GM12878 (cell line): ENCODE data around the gene ATP5F1D. TPM values are rescaled to one million over a fixed set of nuclear protein-coding genes. Genes with fewer than 3 reads are reported as not detected.

Source experiments
- ATAC-seq: fragments of 200-7000 bp; cut with Tn5 transposase; 3 replicates; pipeline ENCODE4 v1.9.1; 2020; ENCODE audit warnings: mild to moderate bottlenecking, moderate library complexity
- BruUV-seq: library from RNA; stranded (reverse); fragments of 400-500 nt; replicated peaks from 2 replicates; lab custom pipeline; 2021; lab: Mats Ljungman, UMichigan
- CTCF ChIA-PET: fragments of 300-600 bp; sonication (Branson Sonifier 250); formaldehyde crosslinking; extraction: SDS; loops from one replicate; lab custom pipeline; 2021; ENCODE audit warnings: inconsistent platforms; lab: Yijun Ruan, JAX
- POLR2A ChIA-PET: fragments of 350-600 bp; formaldehyde crosslinking; extraction: SDS; loops from one replicate; lab custom pipeline; 2021; ENCODE audit warnings: inconsistent platforms; lab: Charles Lee
- RAD21 ChIA-PET: fragments of 300-600 bp; sonication (Branson Sonifier 250); formaldehyde crosslinking; loops from one replicate; lab custom pipeline; 2023; ENCODE audit warnings: antibody characterized with exemption; ENCODE audit not compliant: unreplicated experiment; lab: Charles Lee
- SMC1A ChIA-PET: fragments of 300-600 bp; sonication (Branson Sonifier 250); formaldehyde crosslinking; loops from one replicate; lab custom pipeline; 2023; ENCODE audit not compliant: unreplicated experiment, uncharacterized antibody; lab: Charles Lee
- DNase-seq: peaks from one replicate; pipeline ENCODE4 v3.0.0-alpha.2; 2011; ENCODE audit warnings: low read depth, low spot score
- FAIRE-seq: peaks from 3 replicates; lab custom pipeline; 2011; peaks lifted over from hg19 to GRCh38; lab: Jason Lieb, UNC
- H2AFZ ChIP-seq: 2 replicates; pipeline ENCODE4 v1.6.0; 2011; ENCODE audit warnings: low read depth, low read length, control low read depth; ENCODE audit not compliant: control insufficient read depth
- H3K27ac ChIP-seq: 2 replicates; pipeline ENCODE4 v1.5.1; 2011; ENCODE audit warnings: control low read depth; ENCODE audit not compliant: control insufficient read depth, insufficient read depth
- H3K27me3 ChIP-seq, 2 experiments: replicated peaks in 1 of 2; 2 replicates each; pipeline versions ENCODE4 v1.6.0 to v1.6.1; 2011; ENCODE audit warnings: low read length in 1 of 2; ENCODE audit not compliant: control insufficient read depth in 2 of 2, insufficient read depth in 2 of 2
- H3K36me3 ChIP-seq, 2 experiments: 2 replicates each; pipeline ENCODE4 v1.5.1; 2011; ENCODE audit warnings: low read length in 1 of 2; ENCODE audit not compliant: control insufficient read depth in 2 of 2, insufficient read depth in 2 of 2
- H3K4me1 ChIP-seq: 2 replicates; pipeline ENCODE4 v1.6.1; 2011; ENCODE audit warnings: mild to moderate bottlenecking, low read length, moderate library complexity, mixed read lengths; ENCODE audit not compliant: control insufficient read depth, insufficient read depth
- H3K4me2 ChIP-seq: 2 replicates; pipeline ENCODE4 v1.6.0; 2011; ENCODE audit warnings: control low read depth; ENCODE audit not compliant: control insufficient read depth, insufficient read depth
- H3K4me3 ChIP-seq: fragments of 200-600 bp; sonication (generic); 2 replicates; pipeline ENCODE4 v1.5.1; 2016
- H3K79me2 ChIP-seq: 2 replicates; pipeline ENCODE4 v1.6.0; 2011; ENCODE audit warnings: low read length; ENCODE audit not compliant: control insufficient read depth, insufficient read depth
- H3K9ac ChIP-seq: 2 replicates; pipeline ENCODE4 v1.8.0; 2011; ENCODE audit warnings: low read length, control low read depth, mixed read lengths; ENCODE audit not compliant: control insufficient read depth, insufficient read depth
- H3K9me3 ChIP-seq: replicated peaks from 3 replicates; pipeline ENCODE4 v1.5.1; 2011; ENCODE audit warnings: mild to moderate bottlenecking, low read length; ENCODE audit not compliant: control insufficient read depth, insufficient read depth
- H4K20me1 ChIP-seq: 2 replicates; pipeline ENCODE4 v1.6.0; 2011; ENCODE audit not compliant: control insufficient read depth, insufficient read depth
- BHLHE40 ChIP-seq, 2 experiments: fragments of 450-650 bp in 1 of 2; IDR thresholded peaks; 2 replicates each; pipeline ENCODE4 v1.6.1; 2011 to 2017; ENCODE audit warnings: low read depth in 2 of 2, borderline replicate concordance in 1 of 2, improper control_type of control experiment in 1 of 2, low read length in 1 of 2, mild to moderate bottlenecking in 1 of 2
- CHD2 ChIP-seq: IDR thresholded peaks from 2 replicates; pipeline ENCODE4 v1.6.1; 2011; ENCODE audit warnings: low read depth, low read length, improper control_type of control experiment, borderline replicate concordance
- DPF2 ChIP-seq: fragments of 450-650 bp; IDR thresholded peaks from 2 replicates; pipeline ENCODE4 v1.6.1; 2017; ENCODE audit warnings: mild to moderate bottlenecking
- EGR1 ChIP-seq, 2 experiments: IDR thresholded peaks; 1 replicate in 1 of 2; 2 replicates in 1 of 2; pipeline ENCODE4 v1.6.1; 2011 to 2012; ENCODE audit warnings: low read depth in 2 of 2, low read length in 2 of 2, borderline replicate concordance in 1 of 2, mild to moderate bottlenecking in 1 of 2, moderate library complexity in 1 of 2
- GATAD2B ChIP-seq: fragments of 450-650 bp; conservative IDR thresholded peaks from 2 replicates; pipeline ENCODE4 v1.6.1; 2017; ENCODE audit warnings: low read depth, mild to moderate bottlenecking, moderate library complexity
- IKZF1 ChIP-seq: fragments of 450-650 bp; conservative IDR thresholded peaks from 2 replicates; pipeline ENCODE4 v1.6.1; 2017; ENCODE audit warnings: antibody characterized with exemption, mild to moderate bottlenecking
- LARP7 ChIP-seq: fragments of 450-650 bp; IDR thresholded peaks from 2 replicates; pipeline ENCODE4 v1.6.1; 2017; ENCODE audit warnings: mild to moderate bottlenecking
- MEF2B ChIP-seq: fragments of 450-650 bp; IDR thresholded peaks from 2 replicates; pipeline ENCODE4 v1.6.1; 2018; ENCODE audit warnings: mild to moderate bottlenecking, moderate library complexity; ENCODE audit not compliant: partially characterized antibody, poor library complexity, severe bottlenecking
- NBN ChIP-seq: fragments of 450-650 bp; IDR thresholded peaks from 2 replicates; pipeline ENCODE4 v1.6.1; 2016
- NR2C1 ChIP-seq: fragments of 450-650 bp; IDR thresholded peaks from 2 replicates; pipeline ENCODE4 v1.6.1; 2017; ENCODE audit warnings: antibody characterized with exemption, mild to moderate bottlenecking, moderate library complexity
- NR2F1 ChIP-seq: fragments of 450-650 bp; conservative IDR thresholded peaks from 2 replicates; pipeline ENCODE4 v1.6.1; 2017; ENCODE audit warnings: mild to moderate bottlenecking
- POLR2A ChIP-seq: IDR thresholded peaks from 2 replicates; pipeline ENCODE4 v1.6.1; 2011; ENCODE audit warnings: low read depth, mild to moderate bottlenecking, low read length
- RELA ChIP-seq: fragments of 450-650 bp; IDR thresholded peaks from 2 replicates; pipeline ENCODE4 v1.8.0; 2014; ENCODE audit warnings: borderline replicate concordance; ENCODE audit not compliant: partially characterized antibody
- SMAD5 ChIP-seq: IDR thresholded peaks from 2 replicates; pipeline ENCODE4 v1.6.1; 2016; ENCODE audit warnings: antibody characterized with exemption, low read depth
- SMARCA5 ChIP-seq: fragments of 450-650 bp; IDR thresholded peaks from 2 replicates; pipeline ENCODE4 v1.6.1; 2017; ENCODE audit warnings: mild to moderate bottlenecking
- YY1 ChIP-seq: IDR thresholded peaks from 2 replicates; pipeline ENCODE4 v1.6.1; 2011; ENCODE audit warnings: low read depth, mild to moderate bottlenecking, low read length
- ZNF217 ChIP-seq: fragments of 450-650 bp; IDR thresholded peaks from 2 replicates; pipeline ENCODE4 v1.6.1; 2017; ENCODE audit warnings: antibody characterized with exemption, mild to moderate bottlenecking
- WGBS: methylation state at CpG from one replicate; pipeline ENCODE4 v1.1.6; 2016; ENCODE audit warnings: low lambda C conversion rate; ENCODE audit not compliant: insufficient replicate concordance, insufficient coverage; ENCODE audit errors: missing lambda C conversion rate; 5-methylcytosine and 5-hydroxymethylcytosine counted together
- in situ Hi-C: fragments of 300-500 bp; cut with MboI; formaldehyde crosslinking; loops from 9 replicates; pipeline ENCODE4 v1.14.3; 2018; ENCODE audit warnings: mixed read lengths
- intact Hi-C: fragments of 100-400 bp; cut with micrococcal nuclease; formaldehyde crosslinking; loops from one replicate; pipeline ENCODE4 v1.14.2; 2022; ENCODE audit not compliant: unreplicated experiment
- polyA plus RNA-seq, 11 experiments: library from polyadenylated mRNA; depleted of rRNA in 4 of 11; unstranded in 6 of 11; stranded (reverse) in 5 of 11; fragments of >200 nt; fragmentation: Nextera tagmentation in 4 of 11; fragmentation: Illumina TruSeq in 1 of 11; extraction: Ambion mirVana in 4 of 11; extraction: Trizol in 1 of 11; gene quantifications; 1 replicate in 1 of 11; 2 replicates in 10 of 11; pipeline versions ENCODE4 v1.2.1 to v1.2.3, GENCODE V29; 2011 to 2016; ENCODE audit warnings: inconsistent platforms in 2 of 11, missing spikeins in 2 of 11, low read depth in 1 of 11
- total RNA-seq, 4 experiments: library from RNA; depleted of rRNA in 3 of 4; stranded (reverse); fragments of >200 nt in 3 of 4; fragmentation: Illumina TruSeq in 1 of 4; extraction: Trizol in 1 of 4; gene quantifications; 2 replicates each; pipeline versions ENCODE4 v1.2.1 to v1.2.3, GENCODE V29; 2013 to 2021
- TF ChIP-seq, protein P1 (sequence below): fragments of 450-650 bp; IDR thresholded peaks from 2 replicates; pipeline ENCODE4 v1.6.1; 2017; ENCODE audit warnings: mild to moderate bottlenecking, moderate library complexity
- TF ChIP-seq, protein P2 (sequence below): fragments of 450-650 bp; conservative IDR thresholded peaks from 2 replicates; pipeline ENCODE4 v1.6.1; 2017; ENCODE audit warnings: mild to moderate bottlenecking, moderate library complexity

The ATP5F1D gene
- total and polyA plus RNA-seq, 10 of the 15 experiments (the other 5 are each of a cell fraction or from before 2014, with no cell fraction given), result 7.2 to 357 (median 49.5) TPM

DNA sequence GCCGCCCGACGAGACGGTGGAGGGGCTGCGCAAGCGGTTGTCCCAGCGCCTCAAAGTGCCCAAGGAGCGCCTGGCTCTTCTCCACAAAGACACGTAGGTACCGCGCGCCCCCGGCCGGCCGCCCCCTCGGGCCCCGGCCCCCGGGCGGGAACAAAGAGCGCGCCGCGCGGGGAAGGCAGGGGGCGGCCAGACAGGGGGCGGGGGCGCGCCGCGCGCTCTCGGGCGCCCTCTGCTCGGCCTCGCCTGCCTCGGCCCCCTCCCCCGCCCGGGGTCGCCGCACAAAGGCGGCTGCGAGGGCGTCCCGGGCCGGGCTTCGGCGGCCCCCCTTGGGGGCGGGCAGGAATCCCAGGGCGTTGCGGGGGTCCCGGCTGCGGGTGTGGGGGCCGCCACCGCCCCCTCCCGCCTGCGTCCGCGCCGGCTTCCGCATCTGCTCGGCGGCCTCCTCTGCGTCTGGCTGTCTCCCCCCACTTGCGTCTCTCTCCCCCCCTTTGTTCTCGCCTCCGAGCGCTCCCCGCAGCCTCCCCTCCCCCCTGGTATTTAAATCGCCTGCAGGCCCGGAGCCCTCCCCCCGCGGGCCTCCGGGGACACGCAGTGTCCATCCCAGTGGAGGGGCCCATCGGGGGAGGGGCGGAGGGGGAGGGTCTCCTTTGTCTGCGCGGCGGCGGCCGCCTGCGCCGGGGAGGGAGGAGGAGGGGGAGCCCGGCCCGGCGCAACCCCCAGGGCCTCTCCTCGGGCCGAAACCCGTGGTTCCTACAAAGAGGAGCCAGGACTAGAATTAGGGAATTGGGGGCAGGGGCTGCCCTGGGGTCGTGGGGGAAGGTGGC lies 9.1 kb downstream of the ATP5F1D start:
- H3K27ac ChIP-seq, result peak overlapping the region; percentile 72
- peak overlapping the region; percentile 53 for H3K4me2 ChIP-seq
- peak overlapping the region; percentile 91 for H3K4me3 ChIP-seq
- FAIRE-seq (no peak), DNase-seq (no peak), ATAC-seq (no peak)
- ChIA-PET RAD21 (interaction anchor here (1.0 kb wide), 1 partner anchor 16 kb away, joined by 3 read pairs; no protein-coding TSS in a partner anchor), SMC1A (no interaction called here), CTCF (interaction anchor here (1.3 kb wide), 1 partner anchor 16 kb away, joined by 9 read pairs; no protein-coding TSS in a partner anchor), POLR2A (interaction anchor here (1.0 to 2.2 kb wide), 3 partner anchors 12 to 18 kb away, joined by 5 to 8 read pairs (median 8); partner anchors contain the start of gene CIRBP)
- in situ Hi-C loops (no loop called here), intact Hi-C loops (no loop called here)
- peak overlapping the region; percentile 86 for H3K9ac ChIP-seq
- H3K4me1 ChIP-seq, result peaks cover 10% of the 10 kb centered on the region
- 2% methylated on average over 19 of the region's 90 CpGs for WGBS
- H3K27me3 ChIP-seq, result no peaks in the 10 kb centered on the region
- no peak overlapping the region for H2AFZ ChIP-seq
- H3K36me3 ChIP-seq, result peaks cover 11 to 18% of the 10 kb centered on the region in 2 experiments; a peak in 3 of 4 replicates
- BruUV-seq, result no TSS peak
- H3K9me3 ChIP-seq, result no peaks in the 10 kb centered on the region
- no peaks in the 10 kb centered on the region for H4K20me1 ChIP-seq
- H3K79me2 ChIP-seq, result peaks cover 55% of the 10 kb centered on the region
- TF ChIP-seq POLR2A, result no peak
- TF ChIP-seq CHD2, result peak; percentile 12; the same call in 1 of the 2 replicates
- 0 out of 2 replicates have a peak, but pooled peaks have one; percentile 29 for TF ChIP-seq NR2C1
- TF ChIP-seq NR2F1, result peak; percentile 70
- peak in 1 of 2 experiments; percentile 42; a peak in 1 of 3 replicates for TF ChIP-seq EGR1 (IDR thresholded peaks at IDR 0.05; ENCODE audit: borderline replicate concordance in 1 of 2, low read depth in 2 of 2, low read length in 2 of 2)
- TF ChIP-seq IKZF1, result peak; percentile 32; the same call in 1 of the 2 replicates
- no peak for TF ChIP-seq RELA
- peak; percentile 73; the same call in 1 of the 2 replicates for TF ChIP-seq SMARCA5
- TF ChIP-seq SMAD5, result no peak
- TF ChIP-seq, protein P1, sequence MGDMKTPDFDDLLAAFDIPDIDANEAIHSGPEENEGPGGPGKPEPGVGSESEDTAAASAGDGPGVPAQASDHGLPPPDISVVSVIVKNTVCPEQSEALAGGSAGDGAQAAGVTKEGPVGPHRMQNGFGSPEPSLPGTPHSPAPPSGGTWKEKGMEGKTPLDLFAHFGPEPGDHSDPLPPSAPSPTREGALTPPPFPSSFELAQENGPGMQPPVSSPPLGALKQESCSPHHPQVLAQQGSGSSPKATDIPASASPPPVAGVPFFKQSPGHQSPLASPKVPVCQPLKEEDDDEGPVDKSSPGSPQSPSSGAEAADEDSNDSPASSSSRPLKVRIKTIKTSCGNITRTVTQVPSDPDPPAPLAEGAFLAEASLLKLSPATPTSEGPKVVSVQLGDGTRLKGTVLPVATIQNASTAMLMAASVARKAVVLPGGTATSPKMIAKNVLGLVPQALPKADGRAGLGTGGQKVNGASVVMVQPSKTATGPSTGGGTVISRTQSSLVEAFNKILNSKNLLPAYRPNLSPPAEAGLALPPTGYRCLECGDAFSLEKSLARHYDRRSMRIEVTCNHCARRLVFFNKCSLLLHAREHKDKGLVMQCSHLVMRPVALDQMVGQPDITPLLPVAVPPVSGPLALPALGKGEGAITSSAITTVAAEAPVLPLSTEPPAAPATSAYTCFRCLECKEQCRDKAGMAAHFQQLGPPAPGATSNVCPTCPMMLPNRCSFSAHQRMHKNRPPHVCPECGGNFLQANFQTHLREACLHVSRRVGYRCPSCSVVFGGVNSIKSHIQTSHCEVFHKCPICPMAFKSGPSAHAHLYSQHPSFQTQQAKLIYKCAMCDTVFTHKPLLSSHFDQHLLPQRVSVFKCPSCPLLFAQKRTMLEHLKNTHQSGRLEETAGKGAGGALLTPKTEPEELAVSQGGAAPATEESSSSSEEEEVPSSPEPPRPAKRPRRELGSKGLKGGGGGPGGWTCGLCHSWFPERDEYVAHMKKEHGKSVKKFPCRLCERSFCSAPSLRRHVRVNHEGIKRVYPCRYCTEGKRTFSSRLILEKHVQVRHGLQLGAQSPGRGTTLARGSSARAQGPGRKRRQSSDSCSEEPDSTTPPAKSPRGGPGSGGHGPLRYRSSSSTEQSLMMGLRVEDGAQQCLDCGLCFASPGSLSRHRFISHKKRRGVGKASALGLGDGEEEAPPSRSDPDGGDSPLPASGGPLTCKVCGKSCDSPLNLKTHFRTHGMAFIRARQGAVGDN, result 0 out of 2 replicates have a peak, but pooled peaks have one; percentile 39
- TF ChIP-seq GATAD2B, result peak; percentile 77
- TF ChIP-seq, protein P2, sequence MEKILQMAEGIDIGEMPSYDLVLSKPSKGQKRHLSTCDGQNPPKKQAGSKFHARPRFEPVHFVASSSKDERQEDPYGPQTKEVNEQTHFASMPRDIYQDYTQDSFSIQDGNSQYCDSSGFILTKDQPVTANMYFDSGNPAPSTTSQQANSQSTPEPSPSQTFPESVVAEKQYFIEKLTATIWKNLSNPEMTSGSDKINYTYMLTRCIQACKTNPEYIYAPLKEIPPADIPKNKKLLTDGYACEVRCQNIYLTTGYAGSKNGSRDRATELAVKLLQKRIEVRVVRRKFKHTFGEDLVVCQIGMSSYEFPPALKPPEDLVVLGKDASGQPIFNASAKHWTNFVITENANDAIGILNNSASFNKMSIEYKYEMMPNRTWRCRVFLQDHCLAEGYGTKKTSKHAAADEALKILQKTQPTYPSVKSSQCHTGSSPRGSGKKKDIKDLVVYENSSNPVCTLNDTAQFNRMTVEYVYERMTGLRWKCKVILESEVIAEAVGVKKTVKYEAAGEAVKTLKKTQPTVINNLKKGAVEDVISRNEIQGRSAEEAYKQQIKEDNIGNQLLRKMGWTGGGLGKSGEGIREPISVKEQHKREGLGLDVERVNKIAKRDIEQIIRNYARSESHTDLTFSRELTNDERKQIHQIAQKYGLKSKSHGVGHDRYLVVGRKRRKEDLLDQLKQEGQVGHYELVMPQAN, result peak; percentile 84
- no peak for TF ChIP-seq YY1
- TF ChIP-seq MEF2B, result peak; percentile 46
- TF ChIP-seq ZNF217, result peak; percentile 43; the same call in 1 of the 2 replicates
- TF ChIP-seq NBN, result no peak
- TF ChIP-seq DPF2, result peak; percentile 70
- peak in 1 of 2 experiments; percentile 56; a peak in 2 of 4 replicates for TF ChIP-seq BHLHE40 (IDR thresholded peaks at IDR 0.05; ENCODE audit: borderline replicate concordance in 1 of 2, low read depth in 2 of 2, low read length in 1 of 2)
- peak; percentile 70; the same call in 1 of the 2 replicates for TF ChIP-seq LARP7
